GM18861 (cell line): ENCODE results near the gene COG4.
"Not testable (repeated sequence)": the region's sequence is repeated elsewhere in the genome, so short reads cannot be mapped to it uniquely, and the experiment has no call there.

Experiments
- ATAC-seq: cut with Tn5 transposase; IDR thresholded peaks from one replicate; pipeline ENCODE4 v1.9.1; 2021; ENCODE audit not compliant: unreplicated experiment

The COG4 gene

DNA sequence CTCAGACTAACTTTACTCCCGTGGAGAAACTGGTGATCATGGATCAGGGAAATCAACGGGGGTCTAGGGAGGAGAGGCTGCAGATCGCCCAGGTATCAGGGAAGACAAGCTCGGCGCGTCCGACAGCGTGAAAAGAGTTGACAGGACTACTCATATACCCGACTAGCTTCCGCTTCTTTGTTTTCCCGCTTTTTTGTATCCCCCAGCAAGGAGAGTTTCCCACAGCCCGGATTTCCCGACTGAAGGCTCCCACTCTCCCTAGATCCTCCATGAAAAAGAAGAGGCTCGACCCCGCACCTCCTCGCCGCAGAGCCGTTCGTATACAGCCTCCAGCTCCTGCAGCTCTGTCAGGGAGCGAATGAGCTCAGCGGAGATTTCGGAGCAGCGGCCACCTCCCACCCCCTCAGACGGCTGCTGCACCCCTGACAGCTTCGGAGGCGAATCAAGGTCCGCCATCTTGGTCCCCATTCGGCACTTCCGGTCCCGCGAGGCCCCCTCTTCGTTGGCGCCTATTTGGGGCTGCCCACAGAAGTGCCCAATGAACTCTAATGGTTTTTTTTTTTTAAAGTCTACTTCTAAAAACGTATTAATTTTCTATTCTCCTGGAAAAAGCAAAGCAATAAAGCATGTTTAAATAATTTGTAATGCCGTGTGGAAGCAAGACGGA is at the start of gene COG4:
TSS of gene COG4 (minus strand) at position 479 of the 667 bp plus-strand sequence. CDS start at position 468, 11 bp downstream.
- ATAC-seq: peak; percentile 59

DNA sequence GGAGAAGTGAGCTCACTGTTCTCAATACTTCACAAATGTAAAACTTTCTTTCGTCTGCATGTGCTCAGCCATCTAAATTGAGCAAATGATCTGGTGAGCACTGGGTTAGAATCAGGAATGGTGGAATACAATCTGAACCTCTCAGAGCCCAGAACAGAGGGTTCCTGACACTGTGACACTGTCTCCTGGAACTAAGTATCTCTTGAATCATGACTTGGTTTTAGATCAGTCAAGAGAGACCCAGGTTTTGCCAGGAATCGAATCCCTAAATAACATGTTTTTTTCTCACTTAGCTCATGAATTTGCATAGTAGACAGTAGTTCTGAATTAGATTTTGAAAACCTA is 49.5 kb upstream of the COG4 start:
- no peak for ATAC-seq

DNA sequence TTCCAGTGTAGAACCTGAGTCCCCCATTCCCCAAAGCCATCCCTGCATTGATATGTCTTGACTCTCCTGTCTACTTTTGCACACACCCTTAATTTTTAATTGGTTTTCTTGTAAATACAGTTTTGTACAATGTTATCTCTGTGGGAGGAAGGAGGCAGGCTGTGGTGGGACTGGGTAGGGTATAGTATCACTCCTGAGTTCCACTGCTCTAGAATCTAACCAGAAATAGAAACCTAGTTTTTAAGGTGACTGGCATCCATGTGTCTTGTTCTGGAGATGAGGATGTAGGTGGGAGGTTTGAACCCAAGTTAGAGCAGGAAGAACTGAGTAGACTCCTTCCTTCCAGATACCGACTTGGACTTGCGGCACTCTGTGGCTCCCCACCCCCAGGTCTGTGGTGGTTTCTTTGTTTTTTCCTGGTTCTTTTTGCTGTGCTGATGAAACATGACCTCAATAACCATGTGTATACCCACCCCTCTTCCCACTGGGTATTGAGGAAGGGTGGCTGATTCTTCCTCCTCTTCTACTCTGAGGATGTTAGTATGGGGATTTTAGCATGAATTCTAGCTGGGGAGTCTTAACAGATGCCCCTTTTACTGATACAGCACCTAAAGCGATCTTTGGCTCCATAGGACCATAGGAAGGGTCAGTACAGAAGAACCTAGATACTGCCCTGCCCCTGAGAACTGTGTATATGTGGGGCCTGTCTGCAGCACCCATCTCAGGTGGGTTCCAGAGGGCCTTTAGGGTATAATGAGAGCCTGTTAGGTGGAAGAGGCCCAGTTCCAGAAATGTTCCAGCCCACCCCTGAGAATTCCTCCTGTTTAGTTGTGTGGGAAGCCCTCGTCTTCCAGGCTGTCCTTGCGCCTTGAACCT is 48.9 kb upstream of the COG4 start:
- ATAC-seq: no peak

DNA sequence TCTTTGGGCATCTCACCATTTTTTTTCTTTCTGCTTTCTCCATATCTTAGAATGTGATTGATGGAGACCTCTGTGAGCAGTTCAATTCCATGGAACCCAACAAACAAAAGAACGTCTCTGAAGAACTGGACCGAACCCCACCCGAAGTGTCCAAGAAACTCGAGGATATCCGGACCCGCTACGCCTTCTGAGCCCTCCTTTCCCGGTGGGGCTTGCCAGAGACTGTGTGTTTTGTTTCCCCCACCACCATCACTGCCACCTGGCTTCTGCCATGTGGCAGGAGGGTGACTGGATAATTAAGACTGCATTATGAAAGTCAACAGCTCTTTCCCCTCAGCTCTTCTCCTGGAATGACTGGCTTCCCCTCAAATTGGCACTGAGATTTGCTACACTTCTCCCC is 48.3 kb upstream of the COG4 start:
- no peak for ATAC-seq

DNA sequence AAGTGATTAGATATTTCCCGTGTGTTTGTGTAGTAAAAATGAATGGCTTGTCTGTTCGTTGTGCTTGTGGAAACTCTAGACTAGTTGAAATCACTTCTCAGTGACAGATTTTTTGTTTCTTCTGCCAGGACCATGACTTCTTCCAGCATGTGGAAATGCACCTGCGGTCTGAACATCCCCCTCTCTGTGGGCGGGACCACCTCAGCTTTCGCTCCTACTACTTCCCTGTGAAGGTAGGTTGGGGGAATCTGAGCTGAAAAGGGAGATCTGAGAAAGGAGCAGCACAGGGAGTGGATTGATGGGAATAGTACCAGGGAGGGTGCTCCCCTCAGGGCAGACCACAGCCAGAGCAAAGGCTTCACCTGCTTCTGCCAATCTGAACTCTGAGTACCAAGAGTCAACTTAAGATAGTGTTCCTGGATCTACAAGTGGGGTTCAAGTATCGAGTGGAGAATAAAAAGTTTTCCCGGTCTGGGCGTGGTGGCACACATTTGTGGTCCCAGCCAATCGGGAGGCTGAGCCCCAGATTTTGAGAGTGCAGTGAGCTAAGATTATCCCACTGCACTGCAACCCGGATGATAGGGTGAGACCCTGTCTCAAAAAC is 47.7 kb upstream of the COG4 start:
- ATAC-seq: no peak

GRCh38 chr16:70569752-70570151 is 46.4 kb upstream of the COG4 start:
- no peak for ATAC-seq

DNA sequence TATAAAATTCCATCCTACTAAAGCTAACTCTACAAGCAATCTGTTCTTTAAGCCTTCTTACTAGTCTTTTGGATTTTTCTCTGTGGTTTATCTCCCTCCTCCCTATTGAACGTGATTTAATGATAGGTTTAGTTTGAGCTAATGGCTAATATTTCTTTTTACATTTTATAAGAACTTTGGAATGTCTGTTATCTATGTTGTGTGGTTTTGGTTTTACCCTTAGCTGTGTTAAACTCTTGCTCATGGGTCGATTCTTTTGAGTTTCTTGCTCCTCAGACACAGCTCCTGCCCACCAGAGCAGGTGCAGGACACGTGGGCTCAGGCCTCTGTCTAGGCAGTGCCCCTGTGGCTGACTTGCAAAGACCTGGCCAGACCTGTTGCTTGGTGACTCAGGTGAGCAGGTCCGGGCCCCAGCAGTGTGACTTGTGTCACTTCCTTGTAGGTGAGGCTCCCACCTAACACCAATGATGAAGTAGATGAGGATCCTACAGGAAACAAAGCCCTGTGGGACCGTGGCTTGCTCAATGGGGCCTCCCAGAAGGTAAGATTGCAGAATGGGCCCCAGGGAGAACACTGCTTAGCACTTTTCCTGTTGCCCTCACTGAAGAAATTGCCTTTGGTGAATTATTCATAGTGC is 45.4 kb upstream of the COG4 start:
- ATAC-seq: no peak

DNA sequence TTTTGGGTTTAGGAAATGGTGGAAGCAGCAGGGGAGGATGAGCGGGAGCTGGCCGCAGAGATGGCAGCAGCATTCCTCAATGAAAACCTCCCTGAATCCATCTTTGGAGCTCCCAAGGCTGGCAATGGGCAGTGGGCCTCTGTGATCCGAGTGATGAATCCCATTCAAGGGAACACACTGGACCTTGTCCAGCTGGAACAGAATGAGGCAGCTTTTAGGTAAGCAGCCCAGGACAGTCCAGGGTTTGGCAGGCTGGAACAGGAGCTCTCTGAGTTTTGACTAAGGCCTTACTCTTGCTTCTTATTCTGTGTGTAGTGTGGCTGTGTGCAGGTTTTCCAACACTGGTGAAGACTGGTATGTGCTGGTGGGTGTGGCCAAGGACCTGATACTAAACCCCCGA is 41.7 kb upstream of the COG4 start:
- ATAC-seq: no peak

DNA sequence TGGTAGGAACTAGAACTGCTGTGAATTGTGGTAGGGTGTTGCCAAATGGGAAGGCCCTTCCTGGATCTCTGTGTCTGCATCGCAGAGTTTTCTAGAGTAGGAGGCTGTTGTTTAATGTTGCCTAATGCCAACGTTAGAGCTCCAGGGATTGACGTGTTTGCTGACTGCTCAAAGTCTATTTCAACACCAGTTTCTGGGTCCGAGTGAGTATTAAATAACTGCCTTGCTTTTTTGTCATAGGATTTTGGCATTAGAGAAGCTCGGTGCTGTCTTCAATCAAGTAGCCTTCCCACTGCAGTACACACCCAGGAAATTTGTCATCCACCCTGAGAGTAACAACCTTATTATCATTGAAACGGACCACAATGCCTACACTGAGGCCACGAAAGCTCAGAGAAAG is 40.3 kb upstream of the COG4 start:
- no peak for ATAC-seq

- no peak for ATAC-seq
Measured at GRCh38 chr16:70561623-70562022, 38.3 kb upstream of the COG4 start.

GRCh38 chr16:70556063-70556462 is 32.7 kb upstream of the COG4 start:
- no peak for ATAC-seq

DNA sequence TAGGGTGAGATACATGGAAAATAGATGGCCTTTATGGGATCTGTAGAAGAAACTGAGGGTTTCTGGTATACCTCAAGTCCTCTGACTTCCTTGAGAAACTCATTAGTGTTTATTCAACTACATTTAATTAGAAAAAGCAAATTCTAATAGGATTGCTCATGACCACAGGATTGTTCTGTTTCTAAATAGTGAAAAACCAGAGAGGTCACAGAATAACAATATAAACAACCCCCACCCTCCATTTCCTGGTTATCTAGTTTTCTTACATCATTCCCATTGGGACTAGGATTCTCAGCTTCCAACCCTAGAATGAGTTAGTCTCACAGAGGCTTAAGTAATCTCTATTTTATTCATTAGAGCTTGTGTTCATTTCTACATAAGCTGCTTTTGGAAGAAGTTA is 30.3 kb upstream of the COG4 start:
- ATAC-seq: no peak

- no peak for ATAC-seq
Measured at GRCh38 chr16:70552675-70553074, 29.3 kb upstream of the COG4 start.

DNA sequence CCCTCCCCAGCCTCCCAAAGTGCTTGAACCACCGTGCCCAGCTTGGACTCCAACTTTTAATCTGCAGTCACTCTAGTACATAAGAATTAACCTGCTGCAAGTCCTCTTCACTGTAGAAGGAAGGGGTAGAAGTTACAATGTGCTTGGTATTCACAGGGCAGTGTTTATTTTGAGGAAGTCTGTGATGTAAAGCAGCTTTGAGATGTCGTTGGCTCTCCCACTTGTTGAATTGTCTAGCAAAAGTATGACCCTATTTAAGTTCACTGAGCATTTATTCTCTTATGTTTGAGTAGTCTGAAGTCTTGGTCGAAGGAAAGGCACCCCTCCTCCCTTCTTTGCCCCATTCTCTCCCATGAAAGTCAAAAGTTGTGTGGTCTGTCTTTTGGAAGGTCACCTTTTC is 28.4 kb upstream of the COG4 start:
- no peak for ATAC-seq

GRCh38 chr16:70550082-70550481 is 26.7 kb upstream of the COG4 start:
- no peak for ATAC-seq

GRCh38 chr16:70548936-70549335 is 25.6 kb upstream of the COG4 start:
- no peak for ATAC-seq

GRCh38 chr16:70544548-70544947 is 21.2 kb upstream of the COG4 start:
- ATAC-seq: no peak

DNA sequence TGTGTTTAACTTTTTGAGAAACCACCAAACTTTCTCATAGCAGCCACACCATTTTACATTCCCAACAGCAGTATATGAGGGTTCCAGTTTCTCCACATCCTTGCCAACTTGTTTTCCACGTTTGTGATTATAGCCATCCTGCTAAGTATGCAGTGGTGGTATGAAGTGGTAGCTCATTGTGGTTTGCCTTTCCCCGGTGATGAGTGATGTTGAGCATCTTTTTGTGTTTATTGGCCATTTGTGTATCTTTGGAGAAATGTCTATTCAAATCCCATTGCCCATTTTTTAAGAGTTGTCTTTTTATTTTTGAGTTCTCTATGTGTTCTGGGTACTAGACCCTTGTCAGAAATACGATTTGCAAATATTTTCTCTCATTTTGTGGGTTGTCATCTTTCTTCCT is 17.6 kb upstream of the COG4 start:
- ATAC-seq: no peak

DNA sequence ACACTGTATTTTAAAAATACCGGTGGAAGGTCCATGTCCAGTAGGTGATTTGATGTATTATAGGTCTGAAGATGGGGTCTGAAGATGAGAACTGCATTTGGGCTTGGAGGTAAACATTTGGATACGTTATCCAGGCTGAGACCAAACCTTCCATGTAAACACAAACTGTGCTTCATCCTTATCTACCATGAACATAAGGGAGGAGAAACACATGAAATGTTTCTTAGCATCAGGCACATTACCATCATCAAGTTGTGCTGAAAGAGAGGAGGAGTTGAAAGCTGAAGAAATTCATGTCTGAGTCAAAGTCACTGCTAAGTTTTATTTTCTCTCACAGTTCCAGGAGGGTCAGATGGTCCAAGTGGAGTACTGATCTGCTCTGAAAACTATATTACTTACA is 11.6 kb upstream of the COG4 start:
- no peak for ATAC-seq

GRCh38 chr16:70529954-70530353 is 6.6 kb upstream of the COG4 start:
- ATAC-seq: not testable (repeated sequence)

DNA sequence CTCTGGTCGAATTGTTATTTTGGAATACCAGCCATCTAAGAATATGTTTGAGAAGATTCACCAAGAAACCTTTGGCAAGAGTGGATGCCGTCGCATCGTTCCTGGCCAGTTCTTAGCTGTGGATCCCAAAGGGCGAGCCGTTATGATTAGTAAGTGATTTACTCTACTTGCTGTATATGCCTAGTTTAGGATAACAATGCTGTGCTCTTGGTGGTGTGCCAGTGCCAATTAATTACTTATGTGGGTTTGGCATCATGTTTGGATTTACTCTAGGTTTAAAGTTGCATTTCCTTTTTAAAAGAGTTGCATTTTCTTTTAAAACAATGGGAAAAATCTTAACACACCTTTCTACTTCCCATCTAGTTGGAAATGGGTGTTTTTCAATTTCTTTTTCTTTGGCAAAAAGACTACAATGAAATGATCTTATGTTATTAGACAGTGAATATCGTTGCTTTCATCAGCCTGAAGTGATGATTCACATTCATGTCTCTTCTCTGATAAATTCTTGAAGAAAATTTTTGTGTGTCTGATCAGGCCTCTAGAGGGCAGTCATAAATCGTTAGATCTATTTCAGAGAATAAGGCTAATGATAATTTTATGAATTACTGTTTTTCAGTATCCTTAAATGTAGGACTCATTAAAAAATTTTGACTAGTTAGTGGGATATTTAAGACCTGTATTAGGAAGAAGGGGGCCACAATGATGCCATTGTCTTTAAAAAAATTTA is 5.9 kb upstream of the COG4 start:
- ATAC-seq: no peak
